GM18511 (cell line): ENCODE results near the gene DUSP28.

ENCODE experiments used
- ATAC-seq: cut with Tn5 transposase; IDR thresholded peaks from one replicate; pipeline ENCODE4 v1.9.1; 2021; ENCODE audit warnings: mild to moderate bottlenecking, moderate library complexity; ENCODE audit not compliant: unreplicated experiment

DUSP28 gene

GRCh38 chr2:240585101-240585500 is 24.9 kb downstream of the DUSP28 start:
- ATAC-seq = peak; percentile 38

- ATAC-seq = no peak
Measured at GRCh38 chr2:240585681-240586197, 25.6 kb downstream of the DUSP28 start.

GRCh38 chr2:240586198-240586918 is 26.2 kb downstream of the DUSP28 start, which contains the start of gene CAPN10:
Gene CAPN10, plus strand, starts transcription at chr2:240586734. Its CDS starts 178 bp downstream, at chr2:240586912.
- peak; percentile 65 for ATAC-seq

GRCh38 chr2:240586919-240587800 is 27.0 kb downstream of the DUSP28 start:
- ATAC-seq = no peak

- no peak for ATAC-seq
Measured at GRCh38 chr2:240588006-240588655, 28.0 kb downstream of the DUSP28 start.

GRCh38 chr2:240588669-240589068 is 28.5 kb downstream of the DUSP28 start:
- no peak for ATAC-seq

DNA sequence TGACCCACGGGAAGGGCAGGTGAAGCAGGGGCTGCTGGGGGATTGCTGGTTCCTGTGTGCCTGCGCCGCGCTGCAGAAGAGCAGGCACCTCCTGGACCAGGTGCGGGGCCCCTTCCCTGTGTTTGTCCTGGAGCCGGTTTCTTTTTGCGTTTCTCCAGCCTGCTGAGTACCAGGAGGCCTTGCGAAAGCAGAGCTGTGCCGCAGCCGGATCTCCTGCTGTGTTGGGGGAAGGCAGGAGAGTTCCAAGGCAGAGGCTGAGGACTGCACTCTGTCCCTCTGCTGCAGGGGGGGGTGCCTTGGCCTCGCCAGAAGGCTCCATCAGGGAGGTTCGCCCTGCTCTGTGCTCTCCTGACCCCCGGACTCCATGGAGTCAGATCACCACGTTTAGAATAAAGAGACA is 29.2 kb downstream of the DUSP28 start:
- no peak for ATAC-seq

- no peak for ATAC-seq
Measured at GRCh38 chr2:240589850-240590525, 29.8 kb downstream of the DUSP28 start.

DNA sequence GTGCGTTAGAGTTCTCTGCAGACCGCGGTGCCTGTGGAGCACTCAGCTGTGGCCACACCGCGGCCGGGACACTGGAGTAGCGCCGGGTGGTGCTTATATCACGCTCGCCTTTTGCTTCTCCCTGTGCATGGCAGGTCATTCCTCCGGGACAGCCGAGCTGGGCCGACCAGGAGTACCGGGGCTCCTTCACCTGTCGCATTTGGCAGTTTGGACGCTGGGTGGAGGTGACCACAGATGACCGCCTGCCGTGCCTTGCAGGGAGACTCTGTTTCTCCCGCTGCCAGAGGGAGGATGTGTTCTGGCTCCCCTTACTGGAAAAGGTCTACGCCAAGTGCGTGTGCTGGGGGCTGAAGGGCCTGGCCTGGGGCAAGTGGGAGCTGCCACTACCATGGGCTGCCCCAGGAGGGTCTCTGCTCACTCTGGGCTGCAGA is 30.5 kb downstream of the DUSP28 start:
- ATAC-seq = no peak

DNA sequence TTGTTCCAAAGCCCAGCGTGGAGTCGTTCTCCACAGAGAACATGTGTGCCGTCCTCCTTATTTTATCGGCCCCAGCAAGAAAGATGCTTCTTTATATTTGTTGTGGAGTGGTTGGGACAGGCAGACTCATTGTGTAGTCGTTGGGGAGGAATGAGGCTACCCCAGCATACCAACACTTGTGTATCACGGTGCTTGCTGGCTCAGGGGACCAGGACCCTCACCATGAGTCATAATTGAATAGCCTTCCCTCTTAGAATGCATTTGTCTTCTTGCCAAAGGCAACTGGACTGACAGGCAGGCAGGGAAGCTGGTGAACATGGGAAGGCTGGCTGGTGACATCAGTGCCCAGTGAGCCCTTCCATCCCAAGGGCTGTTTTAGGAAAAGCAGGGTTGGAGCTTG is 31.1 kb downstream of the DUSP28 start:
- ATAC-seq = no peak

- no peak for ATAC-seq
Measured at GRCh38 chr2:240591784-240592183, 31.6 kb downstream of the DUSP28 start.

DNA sequence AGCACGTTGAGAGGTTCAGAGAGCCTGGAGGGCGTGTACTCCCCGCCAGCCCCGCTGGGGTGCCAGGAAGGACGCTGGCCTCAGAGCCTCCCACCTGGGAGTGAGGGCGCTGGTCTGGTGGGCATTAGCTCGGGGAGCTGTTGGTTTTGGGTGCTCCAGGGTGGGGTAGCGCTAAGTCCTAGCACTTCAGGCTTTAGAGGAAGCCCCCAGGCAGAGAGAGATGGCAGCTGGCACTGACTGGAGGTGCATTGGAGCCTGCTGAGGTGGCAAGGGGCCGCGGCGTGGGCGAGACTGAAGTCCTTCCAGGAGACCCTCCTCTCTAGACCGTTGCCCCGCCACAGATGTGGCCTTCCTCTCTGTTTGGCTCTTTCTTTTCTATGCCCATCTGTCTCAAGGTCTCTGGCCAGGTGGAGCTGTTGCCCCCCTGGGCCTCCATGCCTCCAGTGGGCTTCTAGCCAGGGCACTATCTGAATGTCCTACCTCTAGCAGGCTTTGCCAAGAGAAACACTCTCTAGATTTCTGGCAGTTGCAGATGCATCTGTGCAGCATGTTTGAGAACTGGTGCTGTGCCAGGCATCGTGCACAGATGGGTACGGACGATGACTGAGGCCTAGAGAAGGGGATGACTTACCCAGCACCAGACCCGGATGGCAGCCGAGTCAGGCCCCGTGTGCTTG is 33.0 kb downstream of the DUSP28 start:
- ATAC-seq = no peak

DNA sequence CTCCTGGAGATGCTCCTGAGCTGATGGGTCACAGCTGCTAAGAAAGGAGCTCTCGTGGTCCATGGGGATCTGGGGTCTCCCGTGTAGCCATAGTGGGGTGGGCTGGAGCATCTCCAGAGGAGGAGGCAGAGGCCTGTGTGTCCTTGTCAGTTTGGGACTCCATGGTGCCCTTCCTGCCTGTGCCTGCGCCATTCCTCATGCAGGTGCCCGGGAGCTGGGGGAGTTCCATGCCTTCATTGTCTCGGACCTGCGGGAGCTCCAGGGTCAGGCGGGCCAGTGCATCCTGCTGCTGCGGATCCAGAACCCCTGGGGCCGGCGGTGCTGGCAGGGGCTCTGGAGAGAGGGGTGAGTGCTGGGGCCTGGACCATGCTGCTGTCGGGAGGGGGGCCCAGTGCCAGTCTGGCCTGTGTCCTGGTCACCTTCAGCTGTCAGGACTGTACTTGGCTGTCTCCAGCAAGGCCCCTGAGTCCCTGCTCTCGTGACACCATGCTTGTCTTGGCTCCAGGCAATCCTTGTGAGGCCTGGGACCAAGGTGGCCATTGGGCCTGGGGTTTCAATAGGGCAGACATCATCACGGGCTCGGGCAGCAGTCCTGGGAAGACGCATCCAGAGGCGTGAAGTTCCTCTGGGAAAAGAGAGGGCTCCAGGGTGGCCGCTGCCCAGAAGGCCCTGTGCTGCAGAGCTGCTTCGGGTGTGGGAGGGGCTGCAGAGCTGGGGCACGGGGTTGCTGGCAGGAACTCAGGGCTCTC is 33.7 kb downstream of the DUSP28 start:
- ATAC-seq = no peak

DNA sequence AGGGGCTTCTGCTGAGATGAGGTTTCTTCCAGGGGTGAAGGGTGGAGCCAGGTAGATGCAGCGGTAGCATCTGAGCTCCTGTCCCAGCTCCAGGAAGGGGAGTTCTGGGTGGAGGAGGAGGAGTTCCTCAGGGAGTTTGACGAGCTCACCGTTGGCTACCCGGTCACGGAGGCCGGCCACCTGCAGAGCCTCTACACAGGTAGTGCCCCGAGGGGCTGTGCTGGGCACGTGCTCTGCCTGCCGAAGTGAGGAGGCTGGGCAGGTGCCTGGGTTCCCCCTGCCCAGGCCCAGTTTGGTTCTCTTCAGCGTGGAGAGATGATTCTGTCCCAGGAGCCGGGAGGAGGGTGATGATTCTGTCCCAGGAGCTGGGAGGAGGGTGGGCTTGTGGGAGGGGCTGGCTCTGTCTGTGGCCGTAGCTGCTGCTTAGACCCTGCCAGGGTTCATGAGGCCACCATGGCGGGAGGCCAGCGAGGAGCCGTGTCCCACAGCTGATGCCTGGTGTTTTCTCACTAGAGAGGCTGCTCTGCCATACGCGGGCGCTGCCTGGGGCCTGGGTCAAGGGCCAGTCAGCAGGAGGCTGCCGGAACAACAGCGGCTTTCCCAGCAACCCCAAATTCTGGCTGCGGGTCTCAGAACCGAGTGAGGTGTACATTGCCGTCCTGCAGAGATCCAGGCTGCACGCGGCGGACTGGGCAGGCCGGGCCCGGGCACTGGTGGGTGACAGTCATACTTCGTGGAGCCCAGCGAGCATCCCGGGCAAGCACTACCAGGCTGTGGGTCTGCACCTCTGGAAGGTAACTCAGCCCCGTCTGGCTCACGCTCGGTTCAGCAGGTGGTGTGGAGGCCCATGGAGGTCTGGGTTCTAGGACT is 34.6 kb downstream of the DUSP28 start:
- ATAC-seq = no peak

DNA sequence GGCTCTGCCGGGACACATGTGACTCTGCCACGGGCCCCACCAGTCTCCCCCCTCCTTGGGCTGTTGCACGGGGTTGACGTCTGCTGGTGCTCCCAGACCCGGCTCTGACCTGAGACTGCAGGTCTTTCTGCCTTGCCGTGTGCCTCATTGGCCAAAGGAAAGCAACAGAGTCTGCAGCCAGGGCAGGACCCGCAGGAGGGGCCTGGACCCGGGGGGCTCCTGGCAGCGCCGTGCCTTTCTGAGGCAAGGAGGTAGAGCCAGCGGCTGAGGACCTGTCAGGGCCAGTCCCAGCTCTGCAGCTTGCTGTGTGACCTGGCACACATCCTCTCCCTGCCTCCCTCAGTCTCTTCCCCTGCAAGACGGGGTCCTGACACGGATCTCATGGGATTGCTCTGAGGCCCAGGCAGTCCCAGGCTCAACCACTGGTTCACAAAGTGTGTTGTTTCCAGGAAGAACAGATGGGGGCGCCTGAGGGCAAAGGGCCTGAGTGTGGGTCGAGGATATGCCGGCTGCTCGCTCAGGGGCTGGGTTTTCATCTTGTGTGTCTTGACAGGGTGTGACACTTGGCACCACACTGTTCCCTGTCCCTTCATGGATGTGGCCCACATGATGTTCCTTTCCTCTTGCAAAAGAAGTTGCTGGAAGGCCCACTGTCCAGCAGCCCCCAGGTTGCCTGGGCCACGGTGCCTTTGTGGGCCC is 35.4 kb downstream of the DUSP28 start:
- ATAC-seq = no peak

DNA sequence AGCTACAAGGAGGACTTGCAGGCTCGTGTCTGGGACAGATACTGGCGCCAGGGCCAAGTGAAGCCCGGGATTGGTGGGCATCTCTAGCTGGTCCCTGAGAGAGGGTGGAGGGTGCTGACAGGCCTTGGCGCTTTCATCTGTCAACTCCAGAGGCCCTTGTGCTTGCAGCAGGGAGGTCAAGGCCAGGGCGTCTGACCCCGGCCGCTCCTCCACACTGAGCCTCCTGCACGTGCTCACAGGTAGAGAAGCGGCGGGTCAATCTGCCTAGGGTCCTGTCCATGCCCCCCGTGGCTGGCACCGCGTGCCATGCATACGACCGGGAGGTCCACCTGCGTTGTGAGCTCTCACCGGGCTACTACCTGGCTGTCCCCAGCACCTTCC is 35.9 kb downstream of the DUSP28 start:
- no peak for ATAC-seq

DNA sequence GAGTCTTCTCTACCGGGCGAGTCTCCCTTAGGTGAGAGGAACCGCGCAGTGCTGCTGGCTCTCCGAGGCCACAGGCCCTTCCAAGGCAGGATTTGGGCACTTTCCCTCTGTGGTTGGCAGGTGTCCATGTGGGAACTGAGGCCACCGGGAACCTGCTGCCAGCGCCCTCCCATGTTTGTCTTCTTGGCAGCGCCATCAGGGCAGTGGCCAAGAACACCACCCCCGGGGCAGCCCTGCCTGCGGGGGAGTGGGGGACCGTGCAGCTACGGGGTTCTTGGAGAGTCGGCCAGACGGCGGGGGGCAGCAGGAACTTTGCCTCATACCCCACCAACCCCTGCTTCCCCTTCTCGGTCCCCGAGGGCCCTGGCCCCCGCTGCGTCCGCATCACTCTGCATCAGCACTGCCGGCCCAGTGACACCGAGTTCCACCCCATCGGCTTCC is 36.4 kb downstream of the DUSP28 start:
- no peak for ATAC-seq

DNA sequence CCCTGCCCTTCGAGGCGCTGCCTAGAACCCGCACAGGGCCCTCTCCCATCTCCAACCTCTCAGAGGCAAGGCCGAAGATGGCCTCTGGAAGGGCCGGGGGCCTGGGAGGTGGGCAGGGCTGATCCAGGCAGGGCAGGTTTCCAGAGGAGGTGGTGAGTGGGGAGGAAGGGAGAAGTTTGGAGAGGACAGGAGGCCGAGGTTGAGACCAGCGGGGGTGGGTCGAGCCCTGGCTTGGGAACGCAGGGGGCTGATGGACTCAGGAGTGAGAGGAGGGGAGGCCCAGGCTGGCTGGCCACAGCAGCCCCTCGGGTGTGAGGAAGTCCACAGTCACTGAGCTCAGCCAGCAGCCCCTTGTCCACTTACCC is 36.9 kb downstream of the DUSP28 start:
- no peak for ATAC-seq
